ENCODE results near the gene SLC9B1.

DNA sequence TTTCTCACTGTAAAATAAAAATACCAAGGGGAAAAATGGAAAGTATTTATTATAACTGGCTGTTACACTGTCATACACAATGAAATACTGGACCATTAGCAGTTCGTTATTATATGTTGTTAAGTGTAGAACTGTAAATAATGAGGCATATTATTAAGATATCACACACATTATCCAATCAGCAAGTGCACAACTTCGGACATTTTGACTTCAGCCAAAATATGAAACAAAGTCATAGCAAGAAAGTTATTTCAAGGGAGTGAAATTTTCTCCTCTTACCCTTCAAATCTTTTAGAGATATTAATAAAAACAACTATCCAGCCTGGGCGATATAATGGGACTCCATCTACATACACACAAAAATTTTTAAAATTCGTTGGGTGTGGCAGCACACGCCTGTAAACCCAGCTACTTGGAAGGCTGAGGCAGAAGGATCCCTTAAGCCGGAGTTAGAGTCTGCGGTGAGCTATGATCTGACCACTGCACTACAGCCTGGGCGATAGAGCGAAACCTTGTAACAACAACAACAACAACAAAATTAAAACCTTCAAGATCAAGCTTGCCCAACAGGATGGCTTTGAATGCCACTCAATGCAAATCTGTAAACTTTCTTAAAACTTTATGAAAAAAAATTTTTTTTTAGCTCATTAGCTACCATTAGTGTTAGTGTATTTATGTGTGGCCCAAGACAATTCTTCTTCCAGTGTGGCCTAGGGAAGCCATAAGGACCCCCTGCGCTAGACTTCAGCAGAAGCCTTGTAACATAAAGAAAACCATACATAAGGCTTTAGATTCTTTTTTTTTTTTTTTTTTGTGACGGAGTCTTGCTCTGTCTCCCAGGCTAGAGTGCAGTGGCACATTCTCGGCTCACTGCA is 152.0 kb downstream of the SLC9B1 start:
- TF ChIP-seq ZNF274 (IDR thresholded peaks at IDR 0.05; ENCODE audit: low read depth, low read length) (no peak), SUZ12 (IDR thresholded peaks at IDR 0.05; ENCODE audit: extremely low read depth, insufficient read depth, insufficient read length) (no peak)
